ENCODE results near the gene CLEC9A.

The CLEC9A gene

GRCh38 chr12:10067942-10068341 lies 37.5 kb downstream of the CLEC9A start:
- no peak for DNase-seq

GRCh38 chr12:10068644-10069043 lies 38.2 kb downstream of the CLEC9A start:
- no peak for DNase-seq

GRCh38 chr12:10069099-10069498 lies 38.6 kb downstream of the CLEC9A start:
- DNase-seq = peak; percentile 84

GRCh38 chr12:10069976-10070375 lies 39.5 kb downstream of the CLEC9A start:
- no peak for DNase-seq

GRCh38 chr12:10070380-10070779 lies 39.9 kb downstream of the CLEC9A start:
- no peak for DNase-seq

- DNase-seq = no peak
Observed at GRCh38 chr12:10072131-10072530, 41.6 kb downstream of the CLEC9A start.

GRCh38 chr12:10073261-10073660 lies 42.8 kb downstream of the CLEC9A start:
- no peak for DNase-seq

GRCh38 chr12:10075451-10075850 lies 45.0 kb downstream of the CLEC9A start:
- no peak for DNase-seq

GRCh38 chr12:10082117-10082874 lies 51.8 kb downstream of the CLEC9A start:
- DNase-seq = no peak

GRCh38 chr12:10084733-10085132 lies 54.3 kb downstream of the CLEC9A start:
- DNase-seq = no peak

GRCh38 chr12:10086387-10086786 lies 55.9 kb downstream of the CLEC9A start:
- no peak for DNase-seq

GRCh38 chr12:10088031-10088430 lies 57.5 kb downstream of the CLEC9A start:
- no peak for DNase-seq

GRCh38 chr12:10088955-10089900 lies 58.7 kb downstream of the CLEC9A start:
- DNase-seq = no peak

GRCh38 chr12:10094646-10095395 lies 64.3 kb downstream of the CLEC9A start:
- DNase-seq = no peak

- DNase-seq = no peak
Observed at GRCh38 chr12:10095971-10096370, 65.5 kb downstream of the CLEC9A start.

- DNase-seq = peak; percentile 15
Observed at GRCh38 chr12:10097521-10097920, 67.0 kb downstream of the CLEC9A start.

- peak; percentile 14 for DNase-seq
Observed at GRCh38 chr12:10098791-10099190, 68.3 kb downstream of the CLEC9A start, which contains the start of gene CLEC1A. Gene CLEC1A, minus strand, starts transcription at chr12:10098985. Its CDS starts 63 bp downstream, at chr12:10098922.

GRCh38 chr12:10101042-10101579 lies 70.6 kb downstream of the CLEC9A start:
- peak; percentile 61 for DNase-seq

- no peak for DNase-seq
Observed at GRCh38 chr12:10101648-10102220, 71.3 kb downstream of the CLEC9A start.

- DNase-seq = no peak
Observed at GRCh38 chr12:10102322-10102721, 71.8 kb downstream of the CLEC9A start.

GRCh38 chr12:10110256-10110844 lies 79.9 kb downstream of the CLEC9A start:
- no peak for DNase-seq

- DNase-seq = no peak
Observed at GRCh38 chr12:10111451-10111850, 81.0 kb downstream of the CLEC9A start.
